Ovary (tissue), 3 donors: ENCODE results near the gene PTPN14.

Experiments used
- CTCF ChIP-seq, 3 donors: fragments of 450-650 bp in 2 of 3; fragments of 200-600 bp in 1 of 3; IDR thresholded peaks; one replicate each; pipeline versions ENCODE4 v1.5.1 to v1.8.0; 2016 to 2022; ENCODE audit warnings: antibody characterized with exemption in 3 of 3, mild to moderate bottlenecking in 1 of 3
- POLR2A ChIP-seq: fragments of 450-650 bp; IDR thresholded peaks from one replicate; pipeline ENCODE4 v1.6.1; 2017; ENCODE audit warnings: antibody characterized with exemption, mild to moderate bottlenecking, moderate library complexity
- donor health status: DM: no; HTN: no; CAD: no.

GRCh38 chr1:214360116-214360515, 191.3 kb downstream of the PTPN14 start:
- TF ChIP-seq POLR2A (no peak), CTCF (IDR thresholded peaks at IDR 0.05) (no peak)
